ENCODE data around the gene ZNF827.
A peak's percentile ranks its signal among the peaks of the same experiment; 100 is the strongest.
"Not testable (repeated sequence)": the region's sequence is repeated elsewhere in the genome, so short reads cannot be mapped to it uniquely, and the experiment has no call there.

ZNF827 gene

GRCh38 chr4:145843639-145844038 lies 95.0 kb downstream of the ZNF827 start:
- H3K27ac Mint-ChIP-seq: peak overlapping the region; percentile 36
- H3K4me3 Mint-ChIP-seq: no peak overlapping the region
- no peaks in the 10 kb centered on the region for H3K27me3 Mint-ChIP-seq
- peaks cover 16% of the 10 kb centered on the region for H3K36me3 Mint-ChIP-seq
- H3K9me3 Mint-ChIP-seq (ENCODE audit: low read depth): no peaks in the 10 kb centered on the region
- peaks cover 26% of the 10 kb centered on the region for H3K4me1 Mint-ChIP-seq (ENCODE audit: low read depth)

DNA sequence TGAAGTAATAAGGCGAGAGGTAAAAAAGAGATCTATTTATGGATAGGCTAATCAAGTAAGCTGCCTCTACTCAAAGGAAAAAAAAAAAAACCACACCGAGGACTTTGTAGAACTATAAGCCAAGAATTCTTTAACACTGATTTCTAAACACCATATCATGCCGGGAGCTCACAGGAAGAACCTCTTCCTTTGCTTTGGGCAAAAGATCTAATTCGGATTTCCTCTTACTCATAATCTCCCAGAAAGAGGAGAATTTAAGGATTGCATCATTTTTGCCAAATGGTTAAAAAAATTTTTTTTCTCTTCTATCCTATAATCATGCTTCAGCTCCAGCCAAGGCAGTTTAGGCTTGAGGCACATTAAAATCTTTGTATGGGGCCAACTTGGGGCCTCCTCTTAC lies 95.5 kb downstream of the ZNF827 start:
- no peak overlapping the region for H3K4me3 Mint-ChIP-seq
- no peaks in the 10 kb centered on the region for H3K9me3 Mint-ChIP-seq (ENCODE audit: low read depth)
- H3K36me3 Mint-ChIP-seq: peaks cover 16% of the 10 kb centered on the region
- no peaks in the 10 kb centered on the region for H3K27me3 Mint-ChIP-seq
- peak overlapping the region; percentile 36 for H3K27ac Mint-ChIP-seq
- H3K4me1 Mint-ChIP-seq (ENCODE audit: low read depth): peaks cover 26% of the 10 kb centered on the region

- no peak overlapping the region for H3K4me3 Mint-ChIP-seq
- H3K36me3 Mint-ChIP-seq: peaks cover 13% of the 10 kb centered on the region
- H3K27me3 Mint-ChIP-seq: no peaks in the 10 kb centered on the region
- H3K9me3 Mint-ChIP-seq (ENCODE audit: low read depth): no peaks in the 10 kb centered on the region
- H3K27ac Mint-ChIP-seq: peak overlapping the region; percentile 7
- peaks cover 26% of the 10 kb centered on the region for H3K4me1 Mint-ChIP-seq (ENCODE audit: low read depth)
These were observed 96.3 kb downstream of the ZNF827 start for GRCh38 chr4:145842224-145842887.

DNA sequence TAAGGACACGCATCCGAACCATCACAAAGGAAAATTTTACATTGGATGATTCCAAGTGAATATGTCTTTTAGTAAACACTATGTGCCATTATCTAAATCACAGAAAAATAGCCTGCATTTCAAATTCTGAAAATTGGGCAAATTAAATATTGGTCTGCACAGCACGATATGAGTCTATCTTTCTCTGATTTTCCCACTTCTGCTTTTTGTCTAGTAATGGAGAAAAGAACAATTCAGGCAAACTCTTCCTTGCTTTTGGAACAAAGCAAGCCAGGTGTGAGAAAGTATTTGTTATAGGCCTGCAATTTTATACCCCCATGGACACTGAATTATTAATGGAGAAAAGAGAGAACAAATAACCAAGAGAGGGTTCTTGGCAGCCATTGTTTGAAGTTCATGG lies 97.8 kb downstream of the ZNF827 start:
- H3K4me1 Mint-ChIP-seq (ENCODE audit: low read depth): peaks cover 26% of the 10 kb centered on the region
- H3K27me3 Mint-ChIP-seq: no peaks in the 10 kb centered on the region
- no peaks in the 10 kb centered on the region for H3K9me3 Mint-ChIP-seq (ENCODE audit: low read depth)
- no peak overlapping the region for H3K4me3 Mint-ChIP-seq
- H3K36me3 Mint-ChIP-seq: peaks cover 10% of the 10 kb centered on the region
- H3K27ac Mint-ChIP-seq: no peak overlapping the region

DNA sequence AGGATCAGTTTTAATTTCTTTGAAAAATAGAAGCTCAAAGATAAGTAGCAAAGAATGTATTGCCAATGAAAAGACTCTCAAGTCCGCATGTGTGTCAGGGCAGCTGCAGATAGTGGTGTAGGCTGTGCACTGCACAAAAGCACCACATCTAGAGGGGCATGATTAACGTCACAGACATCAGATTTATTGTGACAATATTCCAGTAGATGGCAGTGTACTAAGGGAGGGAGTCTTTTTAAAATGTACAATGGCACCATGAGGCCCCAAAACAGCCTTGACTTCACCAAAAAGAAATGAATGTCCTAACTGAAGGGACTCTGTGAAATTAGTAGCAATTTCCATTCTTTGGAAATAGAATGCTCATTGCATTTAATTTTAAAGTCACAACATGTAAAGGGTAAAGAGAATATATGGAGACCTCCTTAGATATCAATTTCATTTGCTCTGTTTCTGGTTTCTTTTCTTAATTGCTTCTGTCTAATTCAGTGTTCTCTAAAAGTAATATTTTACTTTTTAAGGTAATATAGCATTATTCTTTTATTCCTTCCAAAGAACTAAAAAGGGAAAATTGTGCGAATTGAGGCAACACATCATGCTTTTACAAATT lies 98.4 kb downstream of the ZNF827 start:
- H3K4me3 Mint-ChIP-seq: no peak overlapping the region
- no peaks in the 10 kb centered on the region for H3K27me3 Mint-ChIP-seq
- peaks cover 13% of the 10 kb centered on the region for H3K36me3 Mint-ChIP-seq
- peaks cover 26% of the 10 kb centered on the region for H3K4me1 Mint-ChIP-seq (ENCODE audit: low read depth)
- H3K9me3 Mint-ChIP-seq (ENCODE audit: low read depth): no peaks in the 10 kb centered on the region
- H3K27ac Mint-ChIP-seq: no peak overlapping the region

DNA sequence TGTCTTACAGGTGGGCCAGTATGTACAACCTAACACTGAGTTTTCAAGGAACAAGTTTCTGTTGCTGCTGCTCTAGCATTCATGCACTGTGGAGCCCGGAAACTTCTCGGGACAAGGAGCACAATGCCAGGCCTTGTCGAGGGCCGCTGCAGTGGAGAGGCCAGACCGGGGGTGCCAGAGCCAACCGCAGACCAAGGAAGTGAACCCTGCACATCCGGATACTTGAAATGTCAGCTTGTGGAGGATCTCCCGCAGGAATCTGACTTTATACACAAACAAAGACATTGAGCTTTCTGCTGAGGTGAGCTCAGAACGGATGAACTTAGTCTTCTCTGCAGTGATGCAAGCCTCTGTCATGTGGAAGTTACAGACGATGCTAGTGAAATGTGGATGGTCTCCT lies 99.5 kb downstream of the ZNF827 start:
- Mint-ChIP-seq H3K9me3 (ENCODE audit: low read depth) (no peaks in the 10 kb centered on the region), H3K36me3 (peaks cover 8% of the 10 kb centered on the region), H3K27ac (no peak overlapping the region), H3K4me1 (ENCODE audit: low read depth) (peaks cover 19% of the 10 kb centered on the region), H3K27me3 (no peaks in the 10 kb centered on the region), H3K4me3 (no peak overlapping the region)

DNA sequence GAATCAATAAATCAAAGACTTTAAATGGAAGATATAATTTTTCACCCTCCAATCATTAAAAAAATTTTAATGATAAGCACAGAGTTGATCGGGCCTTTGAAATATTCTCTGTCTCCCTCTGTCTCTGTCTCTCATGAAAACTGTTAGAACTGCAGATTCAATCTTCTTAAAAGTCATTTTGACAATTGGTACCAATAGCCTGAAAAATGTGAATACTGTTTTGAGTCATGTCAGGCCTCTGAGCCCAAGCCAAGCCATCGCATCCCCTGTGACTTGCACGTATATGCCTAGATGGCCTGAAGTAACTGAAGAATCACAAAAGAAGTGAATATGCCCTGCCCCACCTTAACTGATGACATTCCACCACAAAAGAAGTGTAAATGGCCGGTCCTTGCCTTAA lies 106.2 kb downstream of the ZNF827 start:
- H3K4me3 Mint-ChIP-seq; H3K9me3 Mint-ChIP-seq (ENCODE audit: low read depth); H3K27me3 Mint-ChIP-seq: not testable (repeated sequence)
- Mint-ChIP-seq H3K27ac (peak overlapping the region; percentile 70), H3K4me1 (ENCODE audit: low read depth) (peaks cover 40% of the 10 kb centered on the region), H3K36me3 (peaks cover 22% of the 10 kb centered on the region)

GRCh38 chr4:145830699-145831098 lies 107.9 kb downstream of the ZNF827 start:
- Mint-ChIP-seq H3K27me3 (no peaks in the 10 kb centered on the region), H3K4me1 (ENCODE audit: low read depth) (peaks cover 40% of the 10 kb centered on the region), H3K36me3 (peaks cover 29% of the 10 kb centered on the region), H3K9me3 (ENCODE audit: low read depth) (no peaks in the 10 kb centered on the region), H3K4me3 (peak overlapping the region; percentile 20), H3K27ac (peak overlapping the region; percentile 77)

- Mint-ChIP-seq H3K27ac (peak overlapping the region; percentile 91), H3K36me3 (peaks cover 33% of the 10 kb centered on the region), H3K9me3 (ENCODE audit: low read depth) (no peaks in the 10 kb centered on the region), H3K4me1 (ENCODE audit: low read depth) (peaks cover 40% of the 10 kb centered on the region), H3K27me3 (no peaks in the 10 kb centered on the region), H3K4me3 (peak overlapping the region; percentile 49)
These were observed 108.8 kb downstream of the ZNF827 start for GRCh38 chr4:145829629-145830395.

DNA sequence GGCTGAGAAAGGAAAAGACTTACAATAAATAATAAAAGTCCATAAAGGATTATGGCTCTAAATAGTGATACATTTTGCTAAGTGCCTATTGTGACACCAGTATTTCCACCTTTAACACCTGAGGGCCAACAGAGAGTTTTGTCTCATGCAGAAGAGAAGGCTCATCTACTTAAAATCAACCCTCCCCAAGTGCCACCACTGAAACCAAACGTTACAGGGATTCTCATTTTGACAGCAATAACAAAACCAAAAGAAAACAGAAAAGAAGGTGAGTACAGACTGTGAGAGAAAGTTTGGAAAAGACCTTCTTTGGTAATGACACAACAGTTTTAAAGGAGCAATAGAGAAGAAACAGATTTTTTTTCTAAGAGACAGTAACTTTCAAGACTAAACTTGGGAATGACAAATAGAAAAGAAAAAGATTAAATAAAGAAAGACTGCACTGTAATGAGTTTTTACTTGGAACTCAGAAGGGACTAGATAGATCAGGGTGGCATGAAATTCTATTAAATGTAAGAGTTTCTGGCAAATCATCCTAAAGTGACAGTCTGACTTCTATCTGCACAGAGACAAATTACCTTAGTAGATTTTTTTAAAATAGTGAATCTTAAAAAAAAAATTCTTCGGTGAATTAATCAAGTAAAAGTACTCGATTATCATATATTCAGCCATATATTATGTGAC lies 109.7 kb downstream of the ZNF827 start:
- peak overlapping the region; percentile 91 for H3K27ac Mint-ChIP-seq
- peaks cover 35% of the 10 kb centered on the region for H3K36me3 Mint-ChIP-seq
- H3K27me3 Mint-ChIP-seq: no peaks in the 10 kb centered on the region
- H3K4me3 Mint-ChIP-seq: peak overlapping the region; percentile 44
- peaks cover 40% of the 10 kb centered on the region for H3K4me1 Mint-ChIP-seq (ENCODE audit: low read depth)
- H3K9me3 Mint-ChIP-seq (ENCODE audit: low read depth): no peaks in the 10 kb centered on the region

- H3K4me3 Mint-ChIP-seq: no peak overlapping the region
- peak overlapping the region; percentile 91 for H3K27ac Mint-ChIP-seq
- H3K4me1 Mint-ChIP-seq (ENCODE audit: low read depth): peaks cover 40% of the 10 kb centered on the region
- H3K9me3 Mint-ChIP-seq (ENCODE audit: low read depth): no peaks in the 10 kb centered on the region
- no peaks in the 10 kb centered on the region for H3K27me3 Mint-ChIP-seq
- H3K36me3 Mint-ChIP-seq: peaks cover 32% of the 10 kb centered on the region
These were observed 110.7 kb downstream of the ZNF827 start for GRCh38 chr4:145827885-145828284.

DNA sequence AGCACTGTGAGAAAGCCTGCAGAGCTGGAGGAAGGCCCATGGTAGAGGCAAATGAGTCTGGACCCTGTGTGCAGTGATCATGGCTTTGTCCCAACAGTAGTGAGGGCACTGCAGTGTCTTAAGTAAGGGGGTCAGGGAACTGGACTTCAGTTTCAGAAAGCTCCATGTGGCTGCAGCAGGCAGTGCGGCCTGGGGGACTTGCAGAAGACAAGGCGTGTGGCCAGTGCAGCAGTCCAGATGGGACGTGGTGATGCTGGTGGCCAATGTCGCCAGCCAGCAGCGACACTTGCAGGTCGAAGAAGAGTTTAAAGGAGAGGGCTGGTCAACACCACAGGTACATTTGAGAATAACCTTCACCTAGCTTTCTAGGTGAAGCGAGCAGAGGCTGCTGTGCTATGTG lies 113.4 kb downstream of the ZNF827 start:
- Mint-ChIP-seq H3K27ac (no peak overlapping the region), H3K27me3 (no peaks in the 10 kb centered on the region), H3K36me3 (peaks cover 30% of the 10 kb centered on the region), H3K9me3 (ENCODE audit: low read depth) (no peaks in the 10 kb centered on the region), H3K4me1 (ENCODE audit: low read depth) (peaks cover 25% of the 10 kb centered on the region), H3K4me3 (no peak overlapping the region)

DNA sequence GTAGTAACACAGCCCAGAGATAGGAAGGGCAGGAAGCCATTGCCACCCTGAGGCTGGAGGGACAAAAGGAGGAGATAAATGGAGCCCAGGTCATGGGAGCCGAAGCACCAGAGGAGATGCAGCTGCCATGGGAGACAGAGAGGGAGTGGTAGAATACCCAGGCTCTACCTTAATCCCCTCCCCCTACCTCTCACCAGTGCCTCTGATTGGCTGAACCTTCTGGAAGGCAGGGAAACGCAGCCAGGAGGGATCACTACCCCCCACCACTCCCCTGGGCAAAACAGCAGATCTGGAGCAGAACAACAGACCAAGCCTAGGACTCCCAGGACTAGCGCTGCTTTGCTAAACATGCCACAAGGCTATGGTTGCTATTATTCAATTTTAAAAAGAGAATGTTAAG lies 114.2 kb downstream of the ZNF827 start:
- Mint-ChIP-seq H3K4me3 (no peak overlapping the region), H3K9me3 (ENCODE audit: low read depth) (no peaks in the 10 kb centered on the region), H3K4me1 (ENCODE audit: low read depth) (peaks cover 17% of the 10 kb centered on the region), H3K36me3 (peaks cover 36% of the 10 kb centered on the region), H3K27ac (peak overlapping the region; percentile 76), H3K27me3 (no peaks in the 10 kb centered on the region)

DNA sequence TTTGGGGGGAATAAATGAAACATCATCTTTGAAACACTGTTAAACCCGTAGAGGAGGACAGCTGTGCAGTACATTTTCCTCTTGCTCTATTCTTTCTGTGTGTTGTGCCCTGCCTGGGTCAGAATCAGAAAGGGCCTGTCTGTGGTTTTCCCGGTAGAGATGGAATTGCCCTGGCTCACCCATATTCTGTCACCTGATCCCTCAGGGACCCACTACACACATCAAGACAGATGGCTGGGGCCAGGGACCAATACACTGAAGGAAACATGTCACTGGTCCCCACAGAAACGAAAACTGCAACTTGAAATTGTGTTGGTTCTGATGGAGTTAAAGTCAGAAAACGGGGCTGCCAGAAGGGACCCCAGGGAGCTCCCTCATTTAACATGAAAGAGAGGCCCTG lies 114.9 kb downstream of the ZNF827 start:
- no peak overlapping the region for H3K4me3 Mint-ChIP-seq
- no peaks in the 10 kb centered on the region for H3K9me3 Mint-ChIP-seq (ENCODE audit: low read depth)
- no peaks in the 10 kb centered on the region for H3K27me3 Mint-ChIP-seq
- H3K36me3 Mint-ChIP-seq: peaks cover 42% of the 10 kb centered on the region
- no peak overlapping the region for H3K27ac Mint-ChIP-seq
- H3K4me1 Mint-ChIP-seq (ENCODE audit: low read depth): peaks cover 9% of the 10 kb centered on the region

DNA sequence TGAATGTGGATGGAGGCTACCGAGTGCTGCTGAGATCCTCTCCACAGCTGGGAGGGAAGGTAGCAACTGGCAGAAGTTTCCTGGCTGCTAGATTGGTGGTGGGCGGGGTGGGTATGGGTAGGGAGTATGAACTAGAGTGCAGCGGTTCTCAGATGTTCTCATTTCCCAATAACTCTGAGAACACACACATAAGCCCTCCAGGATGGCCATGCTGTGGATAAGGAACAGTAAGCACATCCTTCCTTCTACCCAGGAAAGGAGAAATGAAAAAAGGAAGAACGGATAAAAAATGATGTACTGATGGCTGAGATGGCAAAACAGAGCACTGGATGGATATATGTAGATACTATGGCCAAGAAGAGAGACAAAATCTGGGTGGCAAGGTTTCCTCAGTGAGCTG lies 116.0 kb downstream of the ZNF827 start:
- H3K27ac Mint-ChIP-seq: no peak overlapping the region
- H3K4me3 Mint-ChIP-seq: no peak overlapping the region
- peaks cover 4% of the 10 kb centered on the region for H3K4me1 Mint-ChIP-seq (ENCODE audit: low read depth)
- no peaks in the 10 kb centered on the region for H3K27me3 Mint-ChIP-seq
- H3K9me3 Mint-ChIP-seq (ENCODE audit: low read depth): no peaks in the 10 kb centered on the region
- H3K36me3 Mint-ChIP-seq: peaks cover 47% of the 10 kb centered on the region

All from activated naive CD8-positive, alpha-beta T cell (primary cell).